Astrocyte (in vitro differentiated cells and primary cell): ENCODE measurements around the gene DRC1. TPM values are rescaled to one million over a fixed set of nuclear protein-coding genes. Genes with fewer than 3 reads are reported as not detected.

Source experiments
- DNase-seq: peaks from one replicate; pipeline ENCODE4 v3.0.0-alpha.2; 2010; ENCODE audit warnings: low read depth
- FAIRE-seq: peaks from 2 replicates; lab custom pipeline; 2011; peaks lifted over from hg19 to GRCh38; lab: Jason Lieb, UNC
- H2AFZ ChIP-seq: 2 replicates; pipeline ENCODE4 v1.6.0; 2012; ENCODE audit warnings: low read depth, low read length, inconsistent platforms
- H3K27ac ChIP-seq: 2 replicates; pipeline ENCODE4 v1.5.1; 2011; ENCODE audit warnings: low read depth, low read length, inconsistent platforms
- H3K27me3 ChIP-seq: 2 replicates; pipeline ENCODE4 v1.6.0; 2011; ENCODE audit warnings: low read length, inconsistent platforms; ENCODE audit not compliant: insufficient read depth
- H3K36me3 ChIP-seq: 2 replicates; pipeline ENCODE4 v1.5.1; 2011; ENCODE audit warnings: low read length, inconsistent platforms; ENCODE audit not compliant: insufficient read depth
- H3K4me1 ChIP-seq: 2 replicates; pipeline ENCODE4 v1.5.1; 2011; ENCODE audit warnings: low read length, inconsistent platforms; ENCODE audit not compliant: insufficient read depth
- H3K4me2 ChIP-seq: 2 replicates; pipeline ENCODE4 v1.6.0; 2012; ENCODE audit warnings: low read length, inconsistent platforms
- H3K4me3 ChIP-seq: 2 replicates; pipeline ENCODE4 v1.5.1; 2011; ENCODE audit warnings: low read depth, mild to moderate bottlenecking, low read length, inconsistent platforms; ENCODE audit not compliant: insufficient read depth
- H3K79me2 ChIP-seq: 2 replicates; pipeline ENCODE4 v1.6.0; 2012; ENCODE audit warnings: mild to moderate bottlenecking, low read length, inconsistent platforms; ENCODE audit not compliant: insufficient read depth
- H3K9ac ChIP-seq: 2 replicates; pipeline ENCODE4 v1.6.0; 2012; ENCODE audit warnings: mild to moderate bottlenecking, low read length, inconsistent platforms
- H3K9me3 ChIP-seq: 2 replicates; pipeline ENCODE4 v1.5.1; 2012; ENCODE audit warnings: low read depth, mild to moderate bottlenecking, low read length, inconsistent platforms; ENCODE audit not compliant: insufficient read depth
- H4K20me1 ChIP-seq: 2 replicates; pipeline ENCODE4 v1.6.0; 2012; ENCODE audit warnings: low read length, inconsistent platforms; ENCODE audit not compliant: insufficient read depth
- H3K27ac Mint-ChIP-seq: one replicate; pipeline ENCODE4 v1.8.0; 2021; ENCODE audit warnings: mild to moderate bottlenecking, mixed read lengths; ENCODE audit not compliant: unreplicated experiment
- H3K27me3 Mint-ChIP-seq: one replicate; pipeline ENCODE4 v1.8.0; 2021; ENCODE audit warnings: low read depth, mixed read lengths; ENCODE audit not compliant: unreplicated experiment
- H3K36me3 Mint-ChIP-seq: one replicate; pipeline ENCODE4 v1.8.0; 2021; ENCODE audit warnings: low read depth, mixed read lengths; ENCODE audit not compliant: unreplicated experiment
- H3K4me1 Mint-ChIP-seq: one replicate; pipeline ENCODE4 v1.8.0; 2021; ENCODE audit warnings: low read depth, mixed read lengths; ENCODE audit not compliant: unreplicated experiment
- H3K4me3 Mint-ChIP-seq: one replicate; pipeline ENCODE4 v1.8.0; 2021; ENCODE audit warnings: mild to moderate bottlenecking, moderate library complexity, mixed read lengths; ENCODE audit not compliant: unreplicated experiment
- H3K9me3 Mint-ChIP-seq: one replicate; pipeline ENCODE4 v1.8.0; 2021; ENCODE audit warnings: mild to moderate bottlenecking, mixed read lengths; ENCODE audit not compliant: unreplicated experiment
- CTCF ChIP-seq: IDR thresholded peaks from 2 replicates; pipeline ENCODE4 v1.5.1; 2011; ENCODE audit warnings: low read depth, mild to moderate bottlenecking, inconsistent platforms, low read length, moderate library complexity; ENCODE audit not compliant: insufficient read depth
- EZH2 ChIP-seq: IDR thresholded peaks from 2 replicates; pipeline ENCODE4 v1.6.1; 2012; ENCODE audit warnings: mild to moderate bottlenecking, low read length, inconsistent platforms; ENCODE audit not compliant: insufficient read depth
- total RNA-seq: library from RNA; stranded (reverse); gene quantifications from 2 replicates; pipeline ENCODE4 v1.2.1, GENCODE V29; 2021

Gene DRC1
- total RNA-seq, 1 donor from 2014 or later = 0.27 TPM

- no peaks in the 10 kb centered on the region for H3K36me3 Mint-ChIP-seq
- DNase-seq = no peak
- H3K79me2 ChIP-seq = no peaks in the 10 kb centered on the region
- no peak overlapping the region for H2AFZ ChIP-seq
- H3K4me1 ChIP-seq = peaks cover 8% of the 10 kb centered on the region
- H3K27me3 Mint-ChIP-seq = peaks cover 32% of the 10 kb centered on the region
- no peaks in the 10 kb centered on the region for H3K36me3 ChIP-seq
- no peaks in the 10 kb centered on the region for H4K20me1 ChIP-seq
- H3K4me3 ChIP-seq = no peak overlapping the region
- H3K4me3 Mint-ChIP-seq = no peak overlapping the region
- no peak overlapping the region for H3K27ac Mint-ChIP-seq
- no peaks in the 10 kb centered on the region for H3K9me3 ChIP-seq
- no peak overlapping the region for H3K9ac ChIP-seq
- H3K4me1 Mint-ChIP-seq = no peaks in the 10 kb centered on the region
- TF ChIP-seq EZH2 (no peak), CTCF (no peak)
- H3K27ac ChIP-seq = no peak overlapping the region
- peaks cover 10% of the 10 kb centered on the region for H3K27me3 ChIP-seq
- no peak overlapping the region for H3K4me2 ChIP-seq
- FAIRE-seq = no peak
- peaks cover 2% of the 10 kb centered on the region for H3K9me3 Mint-ChIP-seq
Observed at GRCh38 chr2:26494199-26494598, 92.5 kb downstream of the DRC1 start.

DNA sequence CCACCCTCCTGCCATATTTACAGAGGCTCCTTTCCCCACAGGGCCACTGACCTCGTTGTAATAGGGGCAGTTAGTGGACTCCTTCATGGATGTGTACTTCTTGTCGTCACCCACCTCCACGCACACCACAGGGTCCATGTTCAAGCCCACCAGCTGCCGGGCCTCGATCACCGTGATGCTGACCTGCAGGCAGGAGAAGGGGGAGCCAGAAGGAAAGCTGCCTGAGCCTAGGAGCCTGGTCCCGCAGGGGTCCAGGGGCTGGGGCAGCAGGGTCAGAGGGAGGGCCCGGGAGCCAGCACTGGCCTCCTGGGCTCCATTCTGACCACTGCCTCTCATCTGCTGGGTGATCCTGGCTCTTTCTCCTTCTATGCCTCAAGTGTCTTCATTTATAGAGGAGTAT lies 93.2 kb downstream of the DRC1 start:
- DNase-seq = no peak
- H3K4me3 ChIP-seq = no peak overlapping the region
- H3K79me2 ChIP-seq = no peaks in the 10 kb centered on the region
- no peak overlapping the region for H2AFZ ChIP-seq
- Mint-ChIP-seq H3K9me3 (peaks cover 2% of the 10 kb centered on the region), H3K36me3 (no peaks in the 10 kb centered on the region), H3K4me1 (no peaks in the 10 kb centered on the region), H3K27ac (no peak overlapping the region), H3K4me3 (no peak overlapping the region), H3K27me3 (peaks cover 33% of the 10 kb centered on the region)
- H3K9me3 ChIP-seq = no peaks in the 10 kb centered on the region
- no peak for TF ChIP-seq CTCF
- TF ChIP-seq EZH2 = no peak
- no peaks in the 10 kb centered on the region for H3K36me3 ChIP-seq
- peaks cover 8% of the 10 kb centered on the region for H3K4me1 ChIP-seq
- H3K27ac ChIP-seq = no peak overlapping the region
- H3K9ac ChIP-seq = no peak overlapping the region
- H3K4me2 ChIP-seq = no peak overlapping the region
- H3K27me3 ChIP-seq = peaks cover 12% of the 10 kb centered on the region
- no peak for FAIRE-seq
- no peaks in the 10 kb centered on the region for H4K20me1 ChIP-seq

DNA sequence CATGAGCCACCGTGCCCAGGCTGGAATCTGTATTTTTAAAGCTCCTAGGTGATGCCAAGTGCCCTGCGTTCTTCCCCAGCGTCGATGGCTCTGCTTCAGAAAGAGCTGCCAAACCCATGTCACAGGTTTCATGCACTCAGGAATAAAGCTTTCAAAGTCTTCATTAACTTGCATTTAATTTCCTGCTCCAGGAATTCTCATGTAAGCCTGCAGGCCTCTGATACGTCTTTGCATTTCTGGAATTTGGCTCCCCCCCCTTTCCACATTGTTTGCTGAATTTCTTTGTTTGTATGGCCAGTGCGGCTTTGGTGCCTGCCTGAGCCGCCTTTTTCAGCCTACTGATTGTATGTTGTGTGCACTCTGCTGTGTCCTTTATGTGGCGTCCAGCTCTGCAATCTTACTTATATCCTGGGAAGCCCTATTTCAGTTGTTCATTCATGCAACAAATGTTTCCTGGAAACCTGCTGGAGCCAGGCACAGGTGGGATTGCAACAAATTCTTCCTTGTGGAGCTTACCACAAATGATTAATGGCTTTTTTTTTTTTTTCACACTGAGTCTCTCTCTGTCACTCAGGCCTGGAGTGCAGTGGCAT lies 94.1 kb downstream of the DRC1 start:
- Histone ChIP-seq H3K9me3 (no peaks in the 10 kb centered on the region), H3K4me1 (peaks cover 8% of the 10 kb centered on the region), H3K4me3 (no peak overlapping the region), H2AFZ (no peak overlapping the region), H3K79me2 (no peaks in the 10 kb centered on the region), H4K20me1 (no peaks in the 10 kb centered on the region), H3K27me3 (peaks cover 14% of the 10 kb centered on the region), H3K9ac (no peak overlapping the region), H3K27ac (no peak overlapping the region), H3K36me3 (no peaks in the 10 kb centered on the region), H3K4me2 (no peak overlapping the region)
- Mint-ChIP-seq H3K4me1 (no peaks in the 10 kb centered on the region), H3K4me3 (no peak overlapping the region), H3K9me3 (peaks cover 2% of the 10 kb centered on the region), H3K36me3 (no peaks in the 10 kb centered on the region), H3K27me3 (peaks cover 39% of the 10 kb centered on the region), H3K27ac (no peak overlapping the region)
- TF ChIP-seq EZH2 (no peak), CTCF (no peak)
- peak; percentile 29 for DNase-seq
- FAIRE-seq = no peak
